ENCODE measurements around the gene AZGP1. TPM values are rescaled to one million over a fixed set of nuclear protein-coding genes. Genes with fewer than 3 reads are reported as not detected.

The AZGP1 gene
- 0.15 TPM in 1 of 2 replicates, not detected in the other for polyA plus RNA-seq (2012; rRNA removed)
- polyA plus RNA-seq (2012; cell fraction: cytosol; rRNA removed): 0.05 and 0.07 TPM in 2 replicates
- polyA plus RNA-seq (2012; cell fraction: nucleus; rRNA removed): not detected in 2 replicates

GRCh38 chr7:99975782-99976521 is at the start of gene AZGP1:
Gene AZGP1 (minus strand): TSS chr7:99976031. CDS start chr7:99976020, 11 bp downstream.
- TF ChIP-seq TAF1 (IDR thresholded peaks at IDR 0.05; ENCODE audit: borderline replicate concordance, low read depth, low read length) (no peak), RCOR1 (IDR thresholded peaks at IDR 0.05; ENCODE audit: low read length) (no peak), IRF3 (IDR thresholded peaks at IDR 0.05; ENCODE audit: low read depth, low read length) (no peak), NRF1 (IDR thresholded peaks at IDR 0.05; ENCODE audit: low read depth, low read length) (no peak), SIN3A (IDR thresholded peaks at IDR 0.05; ENCODE audit: borderline replicate concordance, low read depth, low read length) (no peak), RXRA (IDR thresholded peaks at IDR 0.05; ENCODE audit: borderline replicate concordance, low read depth) (no peak), YY1 (IDR thresholded peaks at IDR 0.05; ENCODE audit: low read depth) (no peak), CHD2 (IDR thresholded peaks at IDR 0.05; ENCODE audit: low read length, partially characterized antibody) (no peak), MXI1 (IDR thresholded peaks at IDR 0.05; ENCODE audit: low read depth, low read length) (no peak), GABPA (IDR thresholded peaks at IDR 0.05; ENCODE audit: low read depth) (no peak), NFIC (IDR thresholded peaks at IDR 0.05; ENCODE audit: borderline replicate concordance) (no peak), MEF2A (IDR thresholded peaks at IDR 0.05; ENCODE audit: borderline replicate concordance, low read depth) (no peak), PBX3 (IDR thresholded peaks at IDR 0.05) (no peak), REST (IDR thresholded peaks at IDR 0.05; ENCODE audit: low read depth, low read length) (no peak), CTCF (IDR thresholded peaks at IDR 0.05) (no peak), MAX (IDR thresholded peaks at IDR 0.05; ENCODE audit: low read depth) (no peak), USF2 (IDR thresholded peaks at IDR 0.05; ENCODE audit: borderline replicate concordance, low read depth, low read length) (no peak), FOXM1 (IDR thresholded peaks at IDR 0.05; ENCODE audit: low read depth) (no peak)
- TF ChIP-seq, protein P1, sequence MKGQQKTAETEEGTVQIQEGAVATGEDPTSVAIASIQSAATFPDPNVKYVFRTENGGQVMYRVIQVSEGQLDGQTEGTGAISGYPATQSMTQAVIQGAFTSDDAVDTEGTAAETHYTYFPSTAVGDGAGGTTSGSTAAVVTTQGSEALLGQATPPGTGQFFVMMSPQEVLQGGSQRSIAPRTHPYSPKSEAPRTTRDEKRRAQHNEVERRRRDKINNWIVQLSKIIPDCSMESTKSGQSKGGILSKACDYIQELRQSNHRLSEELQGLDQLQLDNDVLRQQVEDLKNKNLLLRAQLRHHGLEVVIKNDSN (IDR thresholded peaks at IDR 0.05; ENCODE audit: borderline replicate concordance, low read depth): no peak
- 19% methylated on average over 5 of the region's 5 CpGs for WGBS (ENCODE audit: low lambda C conversion rate)
- no peaks in the 10 kb centered on the region for H3F3A ChIP-seq (replicated peaks; ENCODE audit: insufficient read depth)
- no peaks in the 10 kb centered on the region for H3K9me3 ChIP-seq
- no peaks in the 10 kb centered on the region for H3K36me3 ChIP-seq (replicated peaks in 1 of 2; ENCODE audit: control insufficient read depth in 1 of 2, insufficient read depth in 2 of 2, low read length in 1 of 2)
- no peaks in the 10 kb centered on the region for H3K79me2 ChIP-seq (ENCODE audit: insufficient read depth)
- no peaks in the 10 kb centered on the region; a peak in 1 of 4 replicates for H3K4me1 ChIP-seq (ENCODE audit: control insufficient read depth in 1 of 2, insufficient read depth in 2 of 2, low read depth in 1 of 2, low read length in 1 of 2)
- no peak within 1 kb of the TSS for H3K9ac ChIP-seq
- no peak within 1 kb of the TSS for H3K27ac ChIP-seq (ENCODE audit: low read depth in 2 of 2, low read length in 1 of 2)
- no peak for DNase-seq
- no peak within 1 kb of the TSS for H3K4me2 ChIP-seq
- H3K27me3 ChIP-seq (ENCODE audit: insufficient read depth): peaks cover 24% of the 10 kb centered on the region; the same call in 1 of the 2 replicates
- no peaks in the 10 kb centered on the region for H4K20me1 ChIP-seq (ENCODE audit: insufficient read depth)
- CTCF ChIA-PET: interaction anchor here (1.2 to 6.5 kb wide), 2 partner anchors 16 to 62 kb away, joined by 3 to 103 read pairs; no protein-coding TSS in a partner anchor
- POLR2A ChIA-PET: no interaction called here
- H3K4me3 ChIP-seq (ENCODE audit: low read depth in 2 of 2, low read length in 1 of 2): no peak within 1 kb of the TSS
- H3K9me2 ChIP-seq: no peaks in the 10 kb centered on the region
- no peak within 1 kb of the TSS for H2AFZ ChIP-seq (ENCODE audit: low read depth)

All from SK-N-SH (cell line).